GM19395 (cell line): ENCODE results near the gene BLM.

Experiments
- ATAC-seq: cut with Tn5 transposase; IDR thresholded peaks from one replicate; pipeline ENCODE4 v1.9.1; 2021; ENCODE audit warnings: mild to moderate bottlenecking, moderate library complexity; ENCODE audit not compliant: unreplicated experiment

Gene BLM

DNA sequence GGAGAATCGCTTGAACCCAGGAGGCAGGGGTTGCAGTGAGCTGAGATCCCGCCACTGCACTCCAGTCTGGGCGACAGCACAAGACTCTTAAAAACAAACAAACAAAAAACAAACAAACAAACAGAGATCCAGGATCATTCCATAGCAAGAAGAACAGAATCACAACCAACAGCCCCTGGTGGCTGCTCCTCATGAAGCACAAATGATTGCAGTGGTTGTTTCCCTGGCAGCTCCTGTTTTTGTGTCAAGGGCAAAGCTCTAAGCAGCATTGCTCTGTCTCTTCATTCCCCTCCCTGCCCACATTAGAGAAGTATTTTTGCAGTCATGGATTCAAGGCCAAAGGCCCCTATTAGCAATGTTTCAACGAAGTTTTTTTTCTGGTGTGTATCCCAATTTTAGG lies 25.8 kb upstream of the BLM start:
- no peak for ATAC-seq

GRCh38 chr15:90691982-90692773 lies 25.0 kb upstream of the BLM start:
- ATAC-seq, result peak; percentile 81

DNA sequence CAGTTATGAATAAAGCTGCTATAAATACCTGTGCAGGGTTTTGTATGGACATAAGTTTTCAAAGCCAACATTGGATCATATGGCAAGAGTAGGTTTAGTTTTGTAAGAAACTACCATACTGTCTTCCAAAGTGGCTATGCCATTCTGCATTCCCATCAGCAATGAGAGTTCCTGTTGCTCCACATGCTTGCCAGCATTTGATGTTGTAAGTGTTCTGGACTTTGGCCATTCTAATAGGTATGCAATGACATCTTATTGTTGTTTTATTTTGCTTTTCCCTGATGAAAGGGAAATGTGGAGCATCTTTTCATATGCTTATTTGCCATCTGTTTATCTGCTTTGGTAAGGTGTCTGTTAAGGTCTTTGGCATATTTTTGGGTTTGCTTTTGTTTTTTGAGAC lies 22.2 kb upstream of the BLM start:
- no peak for ATAC-seq

DNA sequence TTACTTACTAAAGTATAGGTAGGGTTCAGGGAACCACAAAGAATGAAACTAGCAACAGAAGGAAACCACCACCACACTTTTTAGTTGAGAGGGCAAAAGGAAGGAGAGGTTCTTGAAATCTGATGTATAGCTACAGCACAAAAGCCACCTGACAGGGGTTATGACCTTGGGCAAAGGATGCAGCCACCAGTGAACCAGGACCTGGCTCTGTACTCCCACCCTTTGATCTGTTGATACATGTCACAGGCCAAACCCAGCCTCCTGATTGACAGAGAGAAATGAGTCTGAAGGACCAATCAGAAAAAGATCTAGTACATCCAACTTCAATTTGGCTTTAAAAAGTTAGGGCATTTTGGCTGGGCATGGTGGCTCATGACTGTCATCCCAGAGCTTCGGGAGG lies 20.0 kb upstream of the BLM start:
- ATAC-seq, result no peak

GRCh38 chr15:90698629-90699028 lies 18.5 kb upstream of the BLM start:
- no peak for ATAC-seq

DNA sequence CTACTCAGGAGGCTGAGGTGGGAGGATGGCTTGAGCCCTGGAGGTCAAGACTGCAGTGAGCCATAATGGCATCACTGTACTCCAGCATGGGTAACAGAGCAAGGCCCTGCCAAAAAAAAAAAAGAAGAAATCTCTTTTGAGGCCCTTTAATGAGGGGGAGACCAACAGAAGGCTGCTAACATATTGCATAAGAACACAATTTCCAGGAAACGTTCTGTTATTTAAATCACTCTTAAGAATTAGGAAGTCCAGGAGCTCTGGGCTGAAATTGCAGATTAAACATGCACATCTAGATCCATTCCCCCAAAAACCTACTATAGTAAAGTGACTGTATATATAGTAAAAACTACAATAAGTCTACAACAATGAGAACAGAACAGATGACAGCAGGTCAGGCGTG lies 16.1 kb upstream of the BLM start:
- ATAC-seq, result no peak

DNA sequence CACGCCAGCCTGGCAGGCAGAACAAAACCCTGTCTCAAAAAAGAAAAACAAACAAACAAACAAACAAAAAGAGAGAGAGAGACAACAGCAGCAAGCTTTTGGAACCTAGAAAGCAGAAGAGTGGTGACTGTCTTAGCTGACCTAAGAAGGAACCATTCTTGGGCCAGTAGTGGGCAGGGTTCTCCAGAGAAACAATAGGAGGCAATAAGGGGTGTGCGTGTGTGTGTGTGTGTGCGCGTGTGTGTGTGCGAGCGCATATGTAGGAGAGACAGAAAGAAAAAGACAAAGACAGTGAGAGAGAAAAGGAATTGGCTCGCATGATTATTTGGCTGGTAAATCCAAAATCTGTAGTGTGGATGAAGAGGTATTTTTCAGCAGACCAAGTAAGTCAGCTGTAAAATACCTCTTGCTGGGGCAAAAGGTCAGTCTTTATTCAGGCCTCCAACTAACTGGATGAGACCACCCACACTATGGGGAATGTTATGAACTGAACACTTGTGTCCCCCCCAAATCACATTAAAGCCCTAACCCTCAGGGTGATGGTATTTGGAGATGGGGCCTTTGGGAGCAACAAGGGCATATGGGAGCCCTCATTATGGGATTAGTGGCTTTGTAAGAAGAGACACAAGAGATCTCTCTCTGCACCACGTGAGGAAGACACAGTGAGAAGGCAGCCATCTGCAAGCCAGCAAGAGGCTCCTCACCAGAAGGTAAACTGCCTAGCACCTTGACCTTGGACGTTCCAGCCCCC lies 15.1 kb upstream of the BLM start:
- no peak for ATAC-seq

DNA sequence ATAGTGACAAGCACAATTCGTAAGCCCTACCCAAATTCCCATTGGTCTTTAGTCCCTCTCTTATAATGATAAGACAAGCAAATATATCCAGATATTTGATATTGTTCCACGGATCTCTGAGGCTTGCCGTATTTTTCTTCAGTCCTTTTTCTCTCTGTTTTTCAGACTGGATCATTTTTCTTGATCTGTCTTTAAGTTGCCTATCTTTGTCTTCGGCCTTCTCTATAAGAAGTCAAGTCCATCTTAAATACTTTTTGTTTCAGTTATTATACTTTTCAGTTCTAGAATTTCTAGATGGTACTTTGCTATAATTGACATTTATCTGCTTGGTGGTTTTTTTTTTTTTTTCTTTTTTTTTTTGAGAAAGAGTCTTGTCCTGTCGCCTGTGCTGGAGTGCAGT lies 13.7 kb upstream of the BLM start:
- no peak for ATAC-seq

DNA sequence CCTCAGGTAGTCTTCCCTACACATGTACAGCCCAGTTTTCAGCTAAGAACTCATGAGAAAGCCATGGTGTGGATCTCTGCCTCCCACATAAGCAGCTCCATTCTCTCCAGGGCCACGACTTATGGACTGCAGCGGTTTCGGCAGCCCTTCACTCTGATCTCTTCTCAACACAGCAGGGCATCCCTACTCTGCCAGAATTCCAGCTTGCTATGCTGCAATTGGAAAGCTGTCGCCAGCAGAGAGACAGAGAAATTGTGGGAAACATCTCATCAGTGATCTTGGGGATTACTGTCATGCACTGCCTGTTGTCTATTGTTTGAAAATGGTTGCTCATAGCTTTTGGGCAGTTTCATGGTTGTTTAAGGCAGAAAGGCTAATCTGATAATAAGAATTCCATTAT lies 11.9 kb upstream of the BLM start:
- ATAC-seq, result no peak

DNA sequence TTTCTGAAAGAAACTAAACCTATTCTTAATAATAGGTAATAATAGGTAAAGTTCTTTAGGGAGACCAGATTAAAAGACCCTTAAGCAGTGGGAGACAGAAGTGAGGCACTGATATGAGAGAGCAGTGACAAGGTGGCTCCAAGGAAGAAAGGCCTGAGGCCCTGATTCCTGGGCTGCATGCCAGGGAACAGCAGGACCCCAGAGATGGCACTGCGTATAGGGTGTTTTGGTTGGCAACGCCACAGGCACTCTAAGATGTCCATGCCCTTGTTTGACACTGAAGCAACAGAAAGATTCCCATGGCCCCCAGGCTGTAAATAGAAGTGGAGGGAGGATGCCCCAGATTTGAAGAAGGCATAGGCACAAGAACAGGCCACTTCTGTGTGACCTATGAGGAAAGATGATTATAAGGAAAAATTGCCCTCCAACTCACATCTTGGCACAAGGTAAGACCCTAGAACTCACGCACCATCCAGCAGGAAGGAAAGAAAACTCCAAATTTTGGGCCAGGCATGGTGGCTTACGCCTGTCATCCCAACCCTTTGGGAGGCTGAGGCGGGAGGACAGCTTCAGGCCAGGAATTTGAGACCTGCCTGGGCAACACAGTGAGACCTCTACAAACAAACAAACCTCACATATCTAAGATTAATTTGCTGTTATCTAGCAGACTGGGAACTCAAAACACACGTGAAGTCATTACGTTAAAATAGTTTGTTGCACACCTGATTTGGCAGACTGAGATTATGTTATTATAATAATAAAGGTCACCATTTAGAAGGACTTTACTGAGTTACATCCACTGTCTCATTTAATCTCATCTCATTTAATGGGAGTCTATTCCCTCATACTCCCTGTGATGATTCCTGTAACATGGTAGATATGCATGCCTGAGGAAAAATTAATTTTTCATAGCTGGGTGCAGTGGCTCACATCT lies 10.5 kb upstream of the BLM start:
- ATAC-seq, result no peak

DNA sequence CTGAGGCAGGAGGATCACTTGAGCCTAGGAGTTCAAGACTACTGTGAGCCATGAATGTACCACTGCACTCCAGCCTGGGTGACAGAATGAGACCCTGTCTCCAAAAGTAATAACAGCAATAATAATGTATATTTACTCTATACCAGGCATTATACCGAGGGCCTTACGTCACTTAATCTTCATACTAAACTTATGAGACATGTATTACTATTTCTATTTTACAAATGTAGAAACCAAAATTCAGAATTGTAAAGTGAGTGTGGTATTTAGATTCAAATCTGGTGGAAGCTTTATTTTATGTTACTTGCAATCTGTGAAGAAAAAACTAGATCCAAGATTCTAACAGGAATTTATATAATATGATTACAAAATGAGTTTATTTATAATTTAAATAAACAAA lies 9.7 kb upstream of the BLM start:
- no peak for ATAC-seq

DNA sequence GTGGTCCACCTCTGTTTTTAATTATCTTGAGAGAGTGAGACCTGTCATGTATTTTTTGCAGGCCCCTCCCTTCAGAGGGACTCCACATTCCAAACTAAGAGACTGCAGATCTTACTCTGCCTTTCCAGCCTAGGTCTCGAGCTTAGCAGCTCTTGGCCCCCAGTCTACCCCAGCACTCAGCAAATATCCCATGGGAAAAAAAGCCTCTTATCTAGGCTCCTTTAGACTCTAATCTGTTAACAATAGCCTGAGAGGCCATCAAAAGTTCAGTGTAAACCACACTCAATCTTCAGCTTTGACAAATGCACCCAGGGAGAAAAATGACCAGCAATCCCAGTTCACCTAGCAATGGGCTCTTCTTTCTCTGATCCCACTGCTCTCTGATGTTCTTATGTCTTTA lies 8.6 kb upstream of the BLM start:
- no peak for ATAC-seq

- ATAC-seq, result no peak
Measured at GRCh38 chr15:90709278-90709677, 7.9 kb upstream of the BLM start.

- no peak for ATAC-seq
Measured at GRCh38 chr15:90710436-90711027, 6.6 kb upstream of the BLM start.

GRCh38 chr15:90711418-90711824 lies 5.7 kb upstream of the BLM start:
- no peak for ATAC-seq

- ATAC-seq, result no peak
Measured at GRCh38 chr15:90711842-90712241, 5.3 kb upstream of the BLM start.

DNA sequence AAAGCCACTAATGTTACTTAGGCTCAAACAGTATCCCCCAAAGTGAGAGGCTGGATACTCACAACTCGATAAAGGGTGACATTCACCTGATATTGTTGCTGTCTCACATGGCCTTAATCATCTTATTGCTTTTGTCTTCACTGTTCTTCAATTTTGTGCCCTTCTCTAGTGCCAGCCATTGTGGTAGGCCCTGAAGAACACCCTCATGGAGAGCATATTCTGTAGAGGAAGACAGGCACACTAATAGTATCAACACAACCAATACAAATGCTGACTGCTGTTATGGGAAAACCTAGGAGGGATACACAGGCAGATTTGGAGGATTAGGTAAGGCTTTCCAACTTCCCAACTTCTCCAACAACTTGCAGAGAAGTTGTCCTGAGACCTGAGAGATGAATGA lies 4.1 kb upstream of the BLM start:
- ATAC-seq, result no peak

GRCh38 chr15:90716317-90716975 lies 700 bp upstream of the BLM start:
- ATAC-seq, result no peak

- ATAC-seq, result no peak
Measured at GRCh38 chr15:90718232-90718631, 1.1 kb downstream of the BLM start.

GRCh38 chr15:90720131-90720530 lies 3.0 kb downstream of the BLM start:
- ATAC-seq, result no peak

GRCh38 chr15:90729261-90729660 lies 12.1 kb downstream of the BLM start:
- no peak for ATAC-seq
